OCI-LY1 (cell line): ENCODE results near the gene RNF41.

Experiments
- EZH2 ChIP-seq: fragments of 200-600 bp; sonication (generic), shearing (Covaris generic); IDR thresholded peaks from 2 replicates; pipeline ENCODE4 v1.8.0; 2017; ENCODE audit warnings: borderline replicate concordance, mixed run types, mild to moderate bottlenecking, antibody characterized with exemption, low read length, moderate library complexity, mixed read lengths
- TF ChIP-seq, protein P1 (sequence below): fragments of 200-600 bp; sonication (generic), shearing (Covaris generic); IDR thresholded peaks from 2 replicates; pipeline ENCODE4 v1.5.1; 2017; ENCODE audit warnings: mild to moderate bottlenecking, antibody characterized with exemption, low read length, moderate library complexity, mixed read lengths

DNA sequence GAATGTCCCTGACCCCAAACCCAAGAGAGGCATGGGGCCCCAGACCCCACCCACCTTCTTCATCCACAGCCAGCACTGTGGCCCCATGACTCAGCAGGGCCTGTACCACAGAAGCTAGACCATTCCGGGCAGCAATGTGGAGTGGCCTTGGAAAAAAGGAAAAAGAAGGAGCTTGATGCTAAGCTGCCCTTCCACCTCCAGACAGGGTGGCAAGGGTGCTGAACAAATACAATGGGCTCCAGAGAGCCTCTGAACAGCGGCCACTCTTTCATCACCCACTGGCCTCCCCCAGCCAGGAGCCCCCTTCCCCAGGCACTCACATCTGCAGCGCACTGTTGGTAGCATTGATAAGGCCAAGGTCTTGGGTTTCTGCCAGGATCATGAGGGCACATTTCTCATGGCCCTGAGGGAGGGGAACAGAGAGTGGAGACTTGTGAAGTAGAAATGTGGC, 22.0 kb upstream of the RNF41 start:
- TF ChIP-seq, protein P1, sequence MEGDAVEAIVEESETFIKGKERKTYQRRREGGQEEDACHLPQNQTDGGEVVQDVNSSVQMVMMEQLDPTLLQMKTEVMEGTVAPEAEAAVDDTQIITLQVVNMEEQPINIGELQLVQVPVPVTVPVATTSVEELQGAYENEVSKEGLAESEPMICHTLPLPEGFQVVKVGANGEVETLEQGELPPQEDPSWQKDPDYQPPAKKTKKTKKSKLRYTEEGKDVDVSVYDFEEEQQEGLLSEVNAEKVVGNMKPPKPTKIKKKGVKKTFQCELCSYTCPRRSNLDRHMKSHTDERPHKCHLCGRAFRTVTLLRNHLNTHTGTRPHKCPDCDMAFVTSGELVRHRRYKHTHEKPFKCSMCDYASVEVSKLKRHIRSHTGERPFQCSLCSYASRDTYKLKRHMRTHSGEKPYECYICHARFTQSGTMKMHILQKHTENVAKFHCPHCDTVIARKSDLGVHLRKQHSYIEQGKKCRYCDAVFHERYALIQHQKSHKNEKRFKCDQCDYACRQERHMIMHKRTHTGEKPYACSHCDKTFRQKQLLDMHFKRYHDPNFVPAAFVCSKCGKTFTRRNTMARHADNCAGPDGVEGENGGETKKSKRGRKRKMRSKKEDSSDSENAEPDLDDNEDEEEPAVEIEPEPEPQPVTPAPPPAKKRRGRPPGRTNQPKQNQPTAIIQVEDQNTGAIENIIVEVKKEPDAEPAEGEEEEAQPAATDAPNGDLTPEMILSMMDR: no peak
- no peak for TF ChIP-seq EZH2
